ENCODE measurements around the gene SLC28A3.
"Not testable (repeated sequence)": the region's sequence is repeated elsewhere in the genome, so short reads cannot be mapped to it uniquely, and the experiment has no call there.

SLC28A3 gene, protein sequence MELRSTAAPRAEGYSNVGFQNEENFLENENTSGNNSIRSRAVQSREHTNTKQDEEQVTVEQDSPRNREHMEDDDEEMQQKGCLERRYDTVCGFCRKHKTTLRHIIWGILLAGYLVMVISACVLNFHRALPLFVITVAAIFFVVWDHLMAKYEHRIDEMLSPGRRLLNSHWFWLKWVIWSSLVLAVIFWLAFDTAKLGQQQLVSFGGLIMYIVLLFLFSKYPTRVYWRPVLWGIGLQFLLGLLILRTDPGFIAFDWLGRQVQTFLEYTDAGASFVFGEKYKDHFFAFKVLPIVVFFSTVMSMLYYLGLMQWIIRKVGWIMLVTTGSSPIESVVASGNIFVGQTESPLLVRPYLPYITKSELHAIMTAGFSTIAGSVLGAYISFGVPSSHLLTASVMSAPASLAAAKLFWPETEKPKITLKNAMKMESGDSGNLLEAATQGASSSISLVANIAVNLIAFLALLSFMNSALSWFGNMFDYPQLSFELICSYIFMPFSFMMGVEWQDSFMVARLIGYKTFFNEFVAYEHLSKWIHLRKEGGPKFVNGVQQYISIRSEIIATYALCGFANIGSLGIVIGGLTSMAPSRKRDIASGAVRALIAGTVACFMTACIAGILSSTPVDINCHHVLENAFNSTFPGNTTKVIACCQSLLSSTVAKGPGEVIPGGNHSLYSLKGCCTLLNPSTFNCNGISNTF

DNA sequence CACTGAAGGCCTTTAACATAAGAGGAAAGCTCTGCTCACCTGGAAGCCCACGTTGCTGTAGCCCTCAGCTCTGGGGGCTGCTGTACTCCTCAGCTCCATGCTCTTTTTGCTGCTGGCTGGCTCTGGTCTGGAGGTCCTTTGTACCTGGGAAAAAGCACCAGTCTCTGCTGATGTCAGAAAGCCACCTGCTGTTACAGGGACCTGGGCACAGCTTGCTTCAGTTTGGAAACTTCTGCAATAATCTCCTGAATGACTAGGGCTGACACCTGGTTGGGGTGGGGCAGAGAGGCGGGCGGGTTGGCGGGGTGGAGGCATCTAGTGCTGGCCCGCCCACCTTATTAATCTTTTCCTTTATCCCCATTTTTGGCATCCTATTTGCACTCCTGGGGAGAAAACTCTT is at the start of gene SLC28A3:
Gene SLC28A3, minus strand, starts transcription at position 224 of the 400 bp plus-strand sequence. Its CDS starts 125 bp downstream, at position 99.
- DNase-seq (ENCODE audit: low read depth) = no peak

GRCh38 chr9:84390254-84390653 is 49.7 kb upstream of the SLC28A3 start:
- DNase-seq (ENCODE audit: low read depth) = not testable (repeated sequence)

- DNase-seq (ENCODE audit: low read depth) = no peak
These were observed 47.3 kb upstream of the SLC28A3 start for GRCh38 chr9:84387821-84388220.

DNA sequence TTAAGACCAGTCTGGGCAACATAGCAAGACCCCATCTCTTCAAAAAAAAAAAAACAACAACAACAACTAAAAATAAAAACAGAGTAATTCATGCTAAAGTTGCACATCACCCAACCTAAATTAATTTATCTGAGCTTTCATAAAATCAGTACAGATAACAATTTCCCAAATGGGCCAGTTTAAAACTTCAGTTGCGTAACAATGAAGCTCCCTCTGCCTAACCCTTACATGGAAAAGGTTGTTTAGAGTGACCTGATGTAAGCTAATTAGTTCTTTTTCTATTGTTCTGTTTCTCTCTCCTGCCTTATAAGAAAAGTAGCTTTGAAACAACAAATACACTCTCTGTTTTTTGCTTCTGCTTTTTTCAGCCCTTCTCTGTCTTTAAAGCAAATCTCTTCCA is 46.2 kb upstream of the SLC28A3 start:
- DNase-seq (ENCODE audit: low read depth) = no peak

DNA sequence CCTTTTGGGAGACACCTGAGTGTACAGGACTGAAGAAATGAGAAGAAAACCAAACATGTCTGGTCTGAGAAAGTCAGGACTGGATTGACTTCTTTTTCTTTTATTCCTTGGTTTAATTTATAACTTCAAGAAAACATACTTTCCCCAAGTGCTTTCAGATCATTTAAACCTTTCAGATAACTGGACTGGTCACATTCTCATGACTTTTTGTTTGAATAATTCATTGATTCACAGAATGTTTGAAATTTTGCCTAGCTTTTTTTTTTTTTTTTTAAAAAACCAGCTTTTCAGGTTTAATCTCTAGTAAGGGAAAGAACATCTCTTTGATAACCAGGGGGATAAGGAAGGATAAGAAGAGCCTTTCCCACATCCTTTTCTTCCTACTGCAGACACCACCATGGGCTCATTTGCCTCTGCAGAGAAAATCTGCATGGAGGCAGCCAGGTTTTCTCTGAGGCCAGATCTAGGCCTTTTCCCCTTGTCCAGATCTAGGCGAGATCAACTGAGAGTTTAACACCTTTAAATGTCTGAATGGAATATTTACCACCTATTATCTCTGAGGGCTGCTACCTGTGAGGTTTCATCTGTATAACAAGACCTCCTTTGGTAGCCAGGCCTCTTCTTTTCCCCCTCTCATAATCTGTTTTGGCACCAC is 45.0 kb upstream of the SLC28A3 start:
- no peak for DNase-seq (ENCODE audit: low read depth)

DNA sequence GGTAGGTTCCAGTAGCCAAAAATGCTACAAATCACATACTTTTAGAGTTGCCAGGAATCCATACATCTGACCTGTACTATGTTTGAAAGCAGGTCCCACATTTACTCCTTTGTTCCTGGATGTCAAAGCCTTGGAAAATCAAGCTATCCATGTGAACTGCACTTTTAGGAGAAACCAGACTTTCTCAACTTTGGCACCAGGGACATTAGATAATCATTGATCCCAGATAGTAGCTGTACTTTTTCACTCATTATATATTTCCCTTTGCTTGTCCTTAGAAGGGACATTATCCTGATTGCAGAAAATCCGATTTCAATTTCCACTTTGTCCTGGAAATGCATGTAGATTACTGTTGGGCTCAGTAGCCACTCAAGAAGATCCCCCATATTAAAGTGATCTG is 44.1 kb upstream of the SLC28A3 start:
- DNase-seq (ENCODE audit: low read depth) = no peak

DNA sequence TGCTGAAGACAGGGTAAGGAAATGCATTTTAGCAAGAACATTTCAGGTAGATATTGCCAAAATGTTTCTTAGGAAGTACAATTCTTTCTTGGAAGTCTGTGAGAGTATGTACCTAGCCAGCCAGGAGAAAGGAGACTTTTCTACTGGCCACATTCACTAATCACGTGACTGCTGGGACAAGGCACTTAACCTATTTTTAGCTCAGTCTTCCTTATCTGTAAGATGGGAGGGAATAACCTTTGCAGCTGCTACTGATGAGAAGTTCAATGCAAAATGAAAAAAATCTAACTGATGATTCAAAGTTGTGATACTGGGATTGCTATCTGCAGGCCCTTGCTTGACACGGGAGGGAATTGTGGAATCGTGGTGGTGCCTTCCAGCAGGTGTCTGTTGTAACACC is 42.6 kb upstream of the SLC28A3 start:
- no peak for DNase-seq (ENCODE audit: low read depth)

- DNase-seq (ENCODE audit: low read depth) = no peak
These were observed 42.2 kb upstream of the SLC28A3 start for GRCh38 chr9:84382720-84383119.

GRCh38 chr9:84381508-84381907 is 41.0 kb upstream of the SLC28A3 start:
- DNase-seq (ENCODE audit: low read depth) = no peak

DNA sequence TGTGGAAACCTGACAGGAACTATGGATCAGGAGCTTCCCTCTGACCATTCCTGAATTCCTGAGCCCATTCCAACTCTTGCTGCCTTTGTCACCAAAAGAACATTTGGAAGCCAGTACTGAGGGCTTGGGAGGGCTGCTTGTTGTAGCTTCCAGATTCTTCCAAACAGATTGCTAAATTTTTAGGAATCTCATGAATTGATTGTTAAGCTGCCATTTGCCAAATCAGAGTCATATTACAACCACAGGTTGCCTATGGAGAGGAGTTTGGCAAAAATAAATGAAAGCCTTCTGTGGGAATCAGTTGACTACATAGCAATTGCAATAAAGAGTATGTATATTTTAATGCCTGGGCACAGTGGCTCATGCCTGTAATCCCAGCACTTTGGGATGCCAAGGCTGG is 39.2 kb upstream of the SLC28A3 start:
- DNase-seq (ENCODE audit: low read depth) = no peak

- DNase-seq (ENCODE audit: low read depth) = no peak
These were observed 35.4 kb upstream of the SLC28A3 start for GRCh38 chr9:84375954-84376353.

GRCh38 chr9:84374516-84374915 is 34.0 kb upstream of the SLC28A3 start:
- DNase-seq (ENCODE audit: low read depth) = no peak

DNA sequence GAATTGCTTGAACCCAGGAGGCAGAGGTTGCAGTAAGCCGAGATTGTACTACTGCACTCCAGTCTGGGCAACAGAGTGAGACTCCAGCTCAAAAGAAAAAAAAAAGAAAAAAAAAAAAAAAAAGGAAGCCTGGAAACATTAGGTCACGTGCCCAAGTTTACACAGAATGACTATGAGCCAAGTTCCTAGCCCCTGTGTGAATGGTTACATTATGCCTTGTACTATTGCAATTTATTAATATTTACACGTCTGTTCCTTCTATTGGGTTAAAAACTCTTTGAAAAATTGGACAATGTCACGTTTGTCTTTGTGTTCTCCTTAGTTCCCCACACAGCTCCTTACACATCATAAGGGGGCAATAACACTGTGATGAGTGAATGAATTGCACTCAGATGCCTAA is 33.5 kb upstream of the SLC28A3 start:
- no peak for DNase-seq (ENCODE audit: low read depth)

- no peak for DNase-seq (ENCODE audit: low read depth)
These were observed 31.2 kb upstream of the SLC28A3 start for GRCh38 chr9:84371737-84372136.

DNA sequence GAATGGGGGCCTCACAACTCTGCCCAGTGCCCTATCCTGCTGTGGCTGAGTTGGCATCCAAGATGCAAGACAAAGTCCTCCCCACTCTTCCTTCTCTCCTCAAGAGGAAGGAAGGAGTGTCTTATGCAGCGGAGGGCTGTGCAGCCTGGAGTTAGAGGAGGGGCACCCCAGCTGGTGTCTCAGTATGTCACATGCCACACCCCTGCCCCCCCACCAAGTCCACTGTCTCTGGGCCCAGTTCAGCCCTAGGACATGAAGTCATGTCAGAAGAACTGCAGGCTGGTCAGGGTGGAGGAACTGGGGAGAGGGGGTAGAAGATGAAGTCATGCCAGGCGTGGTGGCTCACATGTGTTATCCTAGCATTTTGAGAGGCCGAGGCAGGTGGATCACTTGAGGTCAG is 28.0 kb upstream of the SLC28A3 start:
- DNase-seq (ENCODE audit: low read depth) = no peak

DNA sequence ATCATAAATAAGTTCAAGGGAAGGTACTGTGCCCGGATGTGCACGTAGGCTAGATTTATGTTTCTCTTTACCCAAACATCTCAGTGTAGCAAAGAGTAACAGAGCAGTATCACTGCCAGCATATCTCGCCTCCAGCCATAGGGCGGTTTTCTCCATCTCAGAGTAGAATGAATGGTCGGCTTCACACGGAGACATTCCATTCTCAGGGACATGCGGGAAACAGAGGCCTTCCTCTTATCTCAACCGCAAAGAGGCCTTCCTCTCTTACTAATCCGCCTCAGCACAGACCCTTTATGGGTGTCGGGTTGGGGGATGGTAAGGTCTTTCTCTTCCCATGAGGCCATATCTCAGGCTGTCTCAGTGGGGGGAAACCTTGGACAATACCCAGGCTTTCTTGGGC is 27.2 kb upstream of the SLC28A3 start:
- not testable (repeated sequence) for DNase-seq (ENCODE audit: low read depth)

DNA sequence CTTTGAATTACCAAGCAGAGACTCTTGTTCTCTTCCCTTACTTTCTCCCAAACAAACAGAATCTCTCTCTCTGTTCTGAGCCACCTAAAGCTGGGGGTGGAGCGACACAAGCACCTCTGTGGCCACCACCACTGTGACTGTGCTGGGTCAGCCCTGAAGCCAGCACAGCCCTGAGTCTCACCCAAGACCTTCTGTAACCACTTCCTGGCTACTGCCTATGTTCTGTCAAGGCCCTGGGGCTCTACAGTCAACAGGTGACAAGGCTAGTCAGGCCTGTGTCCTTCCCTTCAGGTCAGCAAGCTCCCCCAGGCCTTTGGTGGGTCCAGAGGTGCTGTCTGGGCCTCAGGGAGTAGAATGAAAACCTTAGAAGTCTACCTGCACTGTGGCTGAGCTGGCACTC is 26.1 kb upstream of the SLC28A3 start:
- DNase-seq (ENCODE audit: low read depth) = no peak

DNA sequence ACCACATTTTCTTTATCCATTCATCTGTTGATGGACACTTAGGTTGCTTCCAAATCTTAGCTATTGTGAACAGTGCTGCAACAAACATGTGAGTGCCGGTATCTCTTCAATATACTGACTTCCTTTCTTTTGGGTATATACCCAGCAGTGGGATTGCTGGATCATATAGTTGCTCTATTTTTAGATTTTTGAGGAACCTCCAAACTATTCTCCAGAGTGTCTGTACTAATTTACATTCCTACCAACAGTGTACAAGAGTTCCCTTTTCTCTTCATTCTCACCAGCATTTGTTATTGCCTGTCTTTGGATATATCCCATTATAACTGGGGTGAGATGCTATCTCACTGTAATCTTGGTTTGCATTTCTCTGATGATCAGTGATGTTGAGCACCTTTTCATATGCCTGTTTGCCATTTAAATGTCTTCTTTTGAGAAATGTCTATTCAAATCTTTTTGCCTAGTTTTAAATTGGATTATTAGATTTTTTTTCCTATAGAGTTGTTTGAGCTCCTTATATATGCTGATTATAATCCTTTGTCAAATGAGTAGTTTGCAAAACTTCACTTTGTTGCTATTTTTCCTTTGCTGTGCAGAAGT is 24.4 kb upstream of the SLC28A3 start:
- DNase-seq (ENCODE audit: low read depth) = not testable (repeated sequence)

- DNase-seq (ENCODE audit: low read depth) = no peak
These were observed 21.1 kb upstream of the SLC28A3 start for GRCh38 chr9:84361645-84362044.

DNA sequence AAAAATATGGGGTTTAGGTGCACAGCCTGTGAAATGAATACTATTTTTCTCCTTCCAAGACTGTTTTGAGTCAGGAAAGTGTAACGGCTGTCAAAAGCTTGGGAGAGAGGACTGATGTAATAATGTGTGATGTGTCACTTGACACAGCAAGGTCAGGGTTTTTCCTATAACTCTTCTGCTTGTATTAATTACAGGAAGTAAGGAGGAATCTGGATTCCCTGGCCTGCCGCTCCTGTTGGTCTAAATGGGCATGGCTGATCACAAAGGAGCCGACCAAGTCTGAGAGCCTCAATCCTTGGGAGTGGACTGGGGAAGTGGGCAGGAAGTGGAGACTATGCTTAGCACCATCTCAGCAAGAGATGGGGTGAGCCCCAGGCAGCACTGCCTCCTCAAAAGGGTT is 16.7 kb upstream of the SLC28A3 start:
- no peak for DNase-seq (ENCODE audit: low read depth)

DNA sequence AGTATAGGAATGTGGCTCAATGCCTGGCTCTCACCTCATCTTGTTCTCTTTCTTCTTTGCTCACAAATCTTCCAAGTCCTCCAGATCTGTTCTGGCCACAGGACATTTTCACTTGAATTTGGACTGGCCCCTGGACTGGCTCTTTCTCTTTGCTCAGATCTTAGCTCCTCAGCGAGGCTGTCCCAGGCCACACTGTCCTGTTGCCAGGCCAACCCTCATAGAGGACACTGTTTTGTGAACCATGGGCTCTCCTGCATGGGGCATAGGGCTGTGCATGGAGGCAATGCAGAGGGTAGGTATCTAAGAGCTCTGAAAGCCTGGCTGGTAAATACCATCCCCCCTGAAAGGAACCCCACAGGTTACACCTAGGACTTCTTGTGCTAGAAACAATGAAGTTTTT is 13.5 kb upstream of the SLC28A3 start:
- no peak for DNase-seq (ENCODE audit: low read depth)

- no peak for DNase-seq (ENCODE audit: low read depth)
These were observed 9.1 kb upstream of the SLC28A3 start for GRCh38 chr9:84349671-84350070.

DNA sequence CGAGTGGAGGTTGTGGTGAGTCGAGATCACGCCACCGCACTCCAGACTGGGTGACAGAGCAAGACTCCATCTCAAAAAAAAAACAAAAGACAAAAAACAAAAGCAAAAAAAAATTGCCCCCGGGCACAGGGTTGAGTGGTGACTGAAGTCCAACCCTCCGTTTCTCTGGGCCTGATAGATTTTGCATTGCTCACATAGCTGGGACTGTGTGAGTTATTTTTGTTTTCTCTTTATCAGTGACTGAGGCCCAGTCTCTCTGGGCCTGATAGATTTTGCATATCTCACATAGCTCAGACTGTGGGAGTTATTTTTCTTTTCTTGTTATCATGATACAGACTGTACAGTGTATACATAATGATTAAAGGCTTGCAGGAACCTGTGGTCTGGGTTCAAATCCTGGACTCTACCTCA is 2.6 kb upstream of the SLC28A3 start:
- DNase-seq (ENCODE audit: low read depth) = no peak

All from stimulated activated CD8-positive, alpha-beta memory T cell treated with anti-CD3 and anti-CD28 coated beads, Interleukin-12 subunit alpha, Interleukin-12 subunit beta, amount 100 ng/mL, for 1 hour (primary cell).